ENCODE measurements around the gene VPS26A.

Gene VPS26A

GRCh38 chr10:69123747-69124562 is at the start of gene VPS26A:
Gene VPS26A (plus strand): TSS chr10:69124178. CDS start chr10:69124278, 100 bp downstream.
- peak; percentile 98 for DNase-seq (ENCODE audit: low read depth in 2 of 2)

GRCh38 chr10:69074532-69074931 is 49.4 kb upstream of the VPS26A start:
- DNase-seq (ENCODE audit: low read depth in 2 of 2), result no peak

GRCh38 chr10:69075431-69075830 is 48.5 kb upstream of the VPS26A start:
- DNase-seq (ENCODE audit: low read depth in 2 of 2), result no peak

DNA sequence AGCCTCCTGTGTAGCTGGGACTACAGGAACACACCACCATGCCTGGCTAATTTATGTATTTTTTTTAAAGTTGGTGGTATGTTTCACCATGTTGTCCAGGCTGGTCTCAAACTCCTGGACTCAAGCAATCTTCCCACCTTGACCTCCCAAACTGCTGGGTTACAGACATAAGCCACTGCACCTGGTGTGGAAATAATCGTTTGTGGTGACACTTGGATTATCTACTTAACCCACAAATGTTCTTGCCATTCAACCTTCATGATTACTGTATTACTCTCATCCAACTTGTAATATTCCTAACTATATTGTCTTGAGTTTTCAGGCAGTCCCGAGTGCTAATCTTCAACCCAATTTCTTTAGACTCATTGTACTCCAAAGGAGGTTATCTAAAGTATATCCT is 45.7 kb upstream of the VPS26A start:
- DNase-seq (ENCODE audit: low read depth in 2 of 2), result no peak

GRCh38 chr10:69080226-69080625 is 43.8 kb upstream of the VPS26A start:
- no peak for DNase-seq (ENCODE audit: low read depth in 2 of 2)

- no peak for DNase-seq (ENCODE audit: low read depth in 2 of 2)
These were observed 37.9 kb upstream of the VPS26A start for GRCh38 chr10:69086001-69086509.

DNA sequence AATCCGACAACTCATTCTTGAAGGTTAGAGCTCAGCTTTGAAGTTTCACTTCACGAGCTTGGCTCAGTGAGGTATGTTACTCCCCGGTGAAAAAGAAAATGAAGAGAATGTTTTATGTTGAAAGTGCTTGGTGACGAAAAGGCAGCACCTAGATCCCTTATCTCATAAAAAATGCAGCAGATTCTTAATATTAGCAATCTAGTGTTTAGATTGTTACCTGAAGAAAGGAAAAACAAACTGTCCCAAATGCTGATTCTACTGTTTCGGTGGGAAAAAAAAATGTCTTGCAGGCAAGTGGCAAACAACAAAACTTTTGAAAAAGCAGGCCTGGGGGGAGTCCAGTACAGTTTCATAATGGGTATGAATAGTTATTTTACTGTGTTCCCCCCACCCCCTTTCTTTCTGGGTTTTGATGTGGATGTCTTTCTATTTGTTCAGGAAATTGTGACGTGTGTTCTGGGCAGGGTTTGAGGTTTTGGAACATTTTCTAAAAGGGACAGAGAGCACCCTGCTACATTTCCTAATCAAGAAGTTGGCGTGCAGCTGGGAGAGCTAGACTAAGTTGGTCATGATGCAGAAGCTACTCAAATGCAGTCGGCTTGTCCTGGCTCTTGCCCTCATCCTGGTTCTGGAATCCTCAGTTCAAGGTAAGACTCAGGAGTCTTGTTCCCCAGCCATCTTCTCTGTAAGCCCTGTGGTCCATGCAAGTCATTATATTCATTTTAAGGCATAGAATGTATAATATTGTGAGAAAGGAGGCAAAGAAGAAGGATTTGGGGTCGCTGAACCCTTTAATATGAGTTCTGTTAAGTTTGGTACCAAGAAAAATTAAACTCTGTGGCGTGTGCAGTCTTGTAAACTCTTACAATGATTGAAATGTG is 36.1 kb upstream of the VPS26A start, which contains the start of gene SRGN:
Gene SRGN (plus strand): TSS at position 514 of the 881 bp plus-strand sequence. CDS start 55 bp downstream, at position 569.
- peak; percentile 32 to 72 for DNase-seq (ENCODE audit: low read depth in 2 of 2)

DNA sequence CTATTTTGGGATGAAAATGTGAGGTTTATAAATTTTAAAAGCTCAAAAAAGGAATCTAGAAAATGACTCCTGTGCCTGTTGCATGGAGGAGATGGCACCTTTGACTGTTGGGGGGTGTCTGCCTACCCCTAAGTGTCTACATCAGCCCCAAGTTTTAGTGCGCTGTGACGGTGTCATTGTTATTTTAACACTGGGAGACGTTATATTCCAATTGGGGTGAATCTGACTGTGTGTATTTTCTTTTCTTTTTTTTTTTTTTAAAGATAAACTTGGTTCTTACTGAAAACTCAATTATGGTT is 35.6 kb upstream of the VPS26A start:
- DNase-seq (ENCODE audit: low read depth in 2 of 2), result no peak

DNA sequence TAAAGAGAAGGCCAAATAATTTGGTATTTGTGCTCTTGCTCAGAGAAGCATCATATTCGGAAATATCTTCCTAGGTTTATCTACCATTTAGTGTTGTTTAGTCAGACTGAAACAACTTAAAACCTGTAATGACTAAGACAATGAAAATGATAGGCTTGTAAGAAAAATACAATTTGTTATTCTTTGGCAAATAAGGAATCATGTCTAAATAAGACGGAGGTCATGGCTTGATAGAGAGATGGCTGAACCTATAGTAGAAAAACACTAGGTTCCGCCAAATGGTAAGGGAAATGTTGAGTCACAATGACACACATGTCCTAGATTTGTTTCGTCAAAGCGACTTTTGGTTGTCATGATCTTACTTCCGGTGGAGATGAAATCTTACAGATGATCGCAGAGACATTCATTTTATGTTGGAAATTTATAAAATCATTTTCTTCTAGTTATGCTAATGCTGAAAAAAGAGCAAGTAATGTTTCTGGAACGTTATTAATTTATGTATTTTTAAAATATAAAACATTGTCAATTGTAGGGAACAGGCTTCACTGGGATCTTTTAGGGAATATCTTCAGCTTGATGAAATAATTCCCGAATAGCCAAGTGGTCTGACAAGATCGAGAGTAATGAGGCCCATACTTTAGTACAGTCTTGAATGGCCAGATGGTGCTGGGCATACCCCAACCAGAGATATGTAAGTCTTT is 35.0 kb upstream of the VPS26A start:
- peak in 1 of 2 donors; percentile 24 for DNase-seq (ENCODE audit: low read depth in 2 of 2)

DNA sequence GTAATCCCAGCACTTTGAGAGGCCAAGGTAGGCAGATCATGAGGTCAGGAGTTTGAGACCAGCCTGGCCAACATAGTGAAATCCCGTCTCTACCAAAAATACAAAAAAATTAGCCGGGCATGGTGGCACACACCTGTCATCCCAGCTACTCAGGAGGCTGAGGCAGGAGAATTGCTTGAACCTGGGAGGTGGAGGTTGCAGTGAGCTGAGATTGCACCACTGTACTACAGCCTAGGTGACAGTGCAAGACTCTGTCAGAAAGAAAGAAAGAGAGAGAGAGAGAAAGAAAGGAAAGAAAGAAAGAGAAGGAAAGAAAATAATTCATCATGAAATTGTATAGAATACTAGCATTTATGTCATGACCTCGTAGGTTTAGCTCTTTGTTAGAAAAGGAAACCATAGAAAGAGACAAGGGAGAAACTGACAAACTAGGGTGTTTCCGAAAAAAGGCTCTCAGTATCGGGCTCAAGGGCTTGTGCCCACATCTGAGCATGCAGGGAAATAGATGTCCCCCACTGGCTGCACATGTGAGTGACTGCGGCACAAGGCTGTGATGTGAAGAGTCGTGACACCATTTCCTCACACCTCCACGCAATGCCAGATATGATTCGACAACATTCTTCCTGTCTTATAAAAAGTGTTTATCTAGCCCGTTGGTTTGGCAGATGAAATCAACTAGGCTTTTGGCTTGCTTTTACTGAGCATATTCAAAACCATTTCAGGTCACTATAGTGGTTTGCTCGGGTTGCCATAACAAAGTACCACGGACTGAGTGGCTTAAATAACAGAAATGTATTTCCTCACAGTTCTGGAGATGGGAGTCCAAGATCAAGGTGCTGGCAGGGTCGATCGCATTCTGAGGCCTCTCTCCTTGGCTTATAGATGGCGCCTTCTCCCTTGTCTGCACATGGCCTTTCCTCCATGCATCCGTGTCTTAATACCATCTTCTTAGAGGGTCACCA is 34.1 kb upstream of the VPS26A start:
- DNase-seq (ENCODE audit: low read depth in 2 of 2), result peak; percentile 50 to 60

DNA sequence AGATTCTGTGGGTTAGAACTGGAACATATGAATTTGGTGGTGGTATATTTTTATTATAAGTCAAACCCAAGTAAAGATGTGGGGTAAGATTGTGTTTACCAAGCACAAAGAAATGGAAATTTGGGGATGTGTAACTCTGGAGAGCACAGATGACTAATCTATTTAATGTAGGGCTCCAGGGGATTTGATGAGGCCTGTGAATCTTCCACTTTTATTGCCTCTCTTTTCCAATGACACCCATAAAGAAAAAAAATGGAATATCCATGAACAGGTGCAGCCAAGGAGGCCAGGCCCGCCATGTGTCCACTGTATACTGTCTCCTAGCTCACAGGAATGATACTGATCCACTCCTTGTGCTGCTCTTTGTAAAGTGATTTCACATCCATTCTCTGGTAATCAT is 33.3 kb upstream of the VPS26A start:
- DNase-seq (ENCODE audit: low read depth in 2 of 2), result no peak

GRCh38 chr10:69091143-69091651 is 32.8 kb upstream of the VPS26A start:
- no peak for DNase-seq (ENCODE audit: low read depth in 2 of 2)

DNA sequence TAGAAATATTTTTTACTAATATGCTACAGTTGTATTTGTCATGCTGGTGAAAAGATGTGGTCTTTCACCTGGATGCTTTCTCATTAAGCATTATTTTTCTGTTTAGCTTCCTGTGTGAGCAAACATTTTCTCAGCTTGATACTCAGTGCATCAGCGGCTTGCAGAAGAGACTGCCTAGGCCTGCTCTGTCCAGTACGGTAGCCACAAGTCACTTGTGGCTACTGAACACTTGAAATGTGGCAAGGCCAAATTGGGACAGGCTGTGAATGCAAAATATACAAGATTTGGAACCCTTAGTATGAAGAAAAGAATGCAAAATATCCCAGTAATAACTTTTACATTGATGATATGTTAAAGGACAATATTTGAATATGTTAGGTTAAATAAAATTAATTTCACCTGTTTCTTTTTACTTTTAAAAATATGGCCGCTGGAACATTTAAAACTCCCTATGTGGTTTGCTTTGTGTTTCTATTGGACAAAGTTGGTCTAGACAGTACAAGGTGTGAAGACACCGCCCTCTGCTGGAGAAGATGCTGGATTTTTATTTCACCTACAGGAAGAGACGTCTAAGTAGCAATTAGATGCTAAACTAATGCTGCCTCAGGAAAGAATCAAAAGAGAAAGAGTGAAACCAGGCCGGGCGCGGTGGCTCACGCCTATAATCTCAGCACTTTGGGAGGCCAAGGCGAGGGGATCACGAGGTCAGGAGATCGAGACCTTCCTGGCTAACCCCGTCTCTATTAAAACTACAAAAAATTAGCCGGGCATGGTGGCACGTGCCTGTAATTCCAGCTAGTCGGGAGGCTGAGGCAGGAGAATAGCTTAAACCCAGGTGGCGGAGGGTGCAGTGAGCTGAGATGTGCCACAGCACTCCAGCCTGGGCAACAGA is 30.8 kb upstream of the VPS26A start:
- DNase-seq (ENCODE audit: low read depth in 2 of 2), result peak; percentile 30 to 64

- DNase-seq (ENCODE audit: low read depth in 2 of 2), result no peak
These were observed 30.0 kb upstream of the VPS26A start for GRCh38 chr10:69093933-69094332.

DNA sequence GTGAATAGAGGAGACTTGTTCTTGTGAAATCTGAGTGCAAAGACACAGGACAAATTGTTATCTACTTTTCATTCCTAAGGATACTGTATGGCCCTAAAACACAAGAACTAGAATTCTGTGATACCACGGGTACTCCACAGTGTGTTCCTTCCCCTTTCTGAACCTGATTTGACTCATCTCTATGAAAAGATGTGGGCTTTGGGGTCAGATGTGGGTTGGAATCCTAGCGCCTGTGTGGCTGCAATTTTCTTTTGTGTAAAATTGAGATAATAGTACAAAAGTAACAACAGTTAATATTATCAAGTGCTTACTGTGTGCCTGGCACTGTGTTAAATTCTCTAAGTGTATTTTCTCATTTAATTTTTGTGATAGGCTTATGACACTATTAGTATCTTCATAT is 27.9 kb upstream of the VPS26A start:
- no peak for DNase-seq (ENCODE audit: low read depth in 2 of 2)

DNA sequence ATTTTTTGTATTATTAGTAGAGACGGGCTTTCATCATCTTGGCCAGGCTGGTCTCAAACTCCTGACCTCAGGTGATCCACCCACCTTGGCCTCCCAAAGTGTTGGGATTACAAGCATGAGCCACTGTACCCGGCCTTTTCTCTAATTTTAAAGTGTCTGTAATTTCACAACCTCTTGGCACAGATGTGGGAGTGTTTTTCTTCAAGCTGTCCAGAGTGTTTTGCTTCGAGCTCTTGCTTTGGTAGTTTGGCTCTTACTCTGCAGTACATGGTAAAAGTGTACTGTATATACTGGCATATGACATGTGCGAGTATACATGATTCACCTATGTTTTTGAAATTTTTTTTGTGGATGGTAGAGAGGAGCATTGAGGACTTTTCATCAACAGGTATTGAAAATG is 26.2 kb upstream of the VPS26A start:
- no peak for DNase-seq (ENCODE audit: low read depth in 2 of 2)

GRCh38 chr10:69100136-69100872 is 23.7 kb upstream of the VPS26A start:
- no peak for DNase-seq (ENCODE audit: low read depth in 2 of 2)

GRCh38 chr10:69101451-69102095 is 22.4 kb upstream of the VPS26A start:
- DNase-seq (ENCODE audit: low read depth in 2 of 2), result peak in 1 of 2 donors; percentile 15
